Trophoblast cell (in vitro differentiated cells and primary cell): ENCODE measurements around the gene SIX5.
A peak's percentile ranks its signal among the peaks of the same experiment; 100 is the strongest.

Experiments
- DNase-seq, 2 donors: peaks; one replicate each; pipeline ENCODE4 v3.0.0-alpha.2; 2016
- H2AFZ ChIP-seq: 2 replicates; pipeline ENCODE4 v1.6.1; 2013; ENCODE audit warnings: low read length, moderate library complexity, mild to moderate bottlenecking; ENCODE audit not compliant: insufficient read depth, poor library complexity
- H2AK5ac ChIP-seq: 2 replicates; pipeline ENCODE4 v1.6.1; 2013; ENCODE audit warnings: mild to moderate bottlenecking, low read length
- H2BK120ac ChIP-seq: 2 replicates; pipeline ENCODE4 v1.6.1; 2013; ENCODE audit warnings: low read length, mild to moderate bottlenecking, moderate library complexity; ENCODE audit not compliant: insufficient read depth, poor library complexity
- H2BK12ac ChIP-seq: 2 replicates; pipeline ENCODE4 v1.6.1; 2013; ENCODE audit warnings: mild to moderate bottlenecking, low read length, moderate library complexity
- H2BK5ac ChIP-seq: 2 replicates; pipeline ENCODE4 v1.6.1; 2013; ENCODE audit warnings: low read length, low read depth, moderate library complexity, mild to moderate bottlenecking; ENCODE audit not compliant: poor library complexity
- H3K14ac ChIP-seq: 2 replicates; pipeline ENCODE4 v1.6.1; 2013; ENCODE audit warnings: mild to moderate bottlenecking, low read length
- H3K18ac ChIP-seq: 2 replicates; pipeline ENCODE4 v1.6.1; 2013; ENCODE audit warnings: mild to moderate bottlenecking, low read length
- H3K23ac ChIP-seq: 2 replicates; pipeline ENCODE4 v1.6.1; 2013; ENCODE audit warnings: low read length
- H3K27ac ChIP-seq: 2 replicates; pipeline ENCODE4 v1.5.1; 2013; ENCODE audit warnings: low read depth, mild to moderate bottlenecking, inconsistent platforms, low read length, moderate library complexity
- H3K27me3 ChIP-seq: 2 replicates; pipeline ENCODE4 v1.6.1; 2013; ENCODE audit warnings: inconsistent platforms, mild to moderate bottlenecking, low read length, moderate library complexity; ENCODE audit not compliant: insufficient read depth
- H3K36me3 ChIP-seq, 2 experiments: 1 replicate in 1 of 2; 2 replicates in 1 of 2; pipeline ENCODE4 v1.6.1; 2013; ENCODE audit warnings: low read length in 2 of 2, mild to moderate bottlenecking in 2 of 2, moderate library complexity in 1 of 2; ENCODE audit not compliant: insufficient read depth in 2 of 2, control insufficient read depth in 1 of 2
- H3K4ac ChIP-seq: 2 replicates; pipeline ENCODE4 v1.6.1; 2013; ENCODE audit warnings: low read depth, mild to moderate bottlenecking, low read length, moderate library complexity
- H3K4me1 ChIP-seq, 2 experiments: 1 replicate in 1 of 2; 2 replicates in 1 of 2; pipeline ENCODE4 v1.6.1; 2013; ENCODE audit warnings: low read length in 2 of 2, mild to moderate bottlenecking in 2 of 2, moderate library complexity in 1 of 2; ENCODE audit not compliant: insufficient read depth in 2 of 2, control insufficient read depth in 1 of 2
- H3K4me2 ChIP-seq: 2 replicates; pipeline ENCODE4 v1.6.1; 2013; ENCODE audit warnings: inconsistent platforms, mild to moderate bottlenecking, low read length, moderate library complexity
- H3K4me3 ChIP-seq: 2 replicates; pipeline ENCODE4 v1.5.1; 2013; ENCODE audit warnings: mild to moderate bottlenecking, low read depth, low read length, inconsistent platforms
- H3K79me1 ChIP-seq: one replicate; pipeline ENCODE4 v1.6.1; 2013; ENCODE audit warnings: low read length
- H3K79me2 ChIP-seq: 2 replicates; pipeline ENCODE4 v1.6.1; 2013; ENCODE audit warnings: low read length, mild to moderate bottlenecking; ENCODE audit not compliant: control insufficient read depth, insufficient read depth, poor library complexity
- H3K9ac ChIP-seq: 2 replicates; pipeline ENCODE4 v1.6.1; 2013; ENCODE audit warnings: mild to moderate bottlenecking, low read length
- H3K9me3 ChIP-seq: 2 replicates; pipeline ENCODE4 v1.6.1; 2013; ENCODE audit warnings: low read depth, mild to moderate bottlenecking, control low read depth, inconsistent platforms, low read length; ENCODE audit not compliant: insufficient read depth
- H4K12ac ChIP-seq: 2 replicates; pipeline ENCODE4 v1.6.1; 2013; ENCODE audit warnings: low read depth, mild to moderate bottlenecking, low read length, moderate library complexity
- H4K8ac ChIP-seq: 2 replicates; pipeline ENCODE4 v1.6.1; 2013; ENCODE audit warnings: low read depth, mild to moderate bottlenecking, low read length, moderate library complexity
- H4K91ac ChIP-seq: one replicate; pipeline ENCODE4 v1.6.1; 2013; ENCODE audit warnings: low read depth, mild to moderate bottlenecking, low read length, moderate library complexity
- WGBS: extraction: QIAGEN DNeasy Blood & Tissue Kit; methylation state at CpG from one replicate; pipeline ENCODE4 v1.1.7; 2013; ENCODE audit warnings: missing lambda C conversion rate; ENCODE audit not compliant: insufficient read length, insufficient coverage; ENCODE audit errors: extremely low coverage; 5-methylcytosine and 5-hydroxymethylcytosine counted together

The SIX5 gene

DNA sequence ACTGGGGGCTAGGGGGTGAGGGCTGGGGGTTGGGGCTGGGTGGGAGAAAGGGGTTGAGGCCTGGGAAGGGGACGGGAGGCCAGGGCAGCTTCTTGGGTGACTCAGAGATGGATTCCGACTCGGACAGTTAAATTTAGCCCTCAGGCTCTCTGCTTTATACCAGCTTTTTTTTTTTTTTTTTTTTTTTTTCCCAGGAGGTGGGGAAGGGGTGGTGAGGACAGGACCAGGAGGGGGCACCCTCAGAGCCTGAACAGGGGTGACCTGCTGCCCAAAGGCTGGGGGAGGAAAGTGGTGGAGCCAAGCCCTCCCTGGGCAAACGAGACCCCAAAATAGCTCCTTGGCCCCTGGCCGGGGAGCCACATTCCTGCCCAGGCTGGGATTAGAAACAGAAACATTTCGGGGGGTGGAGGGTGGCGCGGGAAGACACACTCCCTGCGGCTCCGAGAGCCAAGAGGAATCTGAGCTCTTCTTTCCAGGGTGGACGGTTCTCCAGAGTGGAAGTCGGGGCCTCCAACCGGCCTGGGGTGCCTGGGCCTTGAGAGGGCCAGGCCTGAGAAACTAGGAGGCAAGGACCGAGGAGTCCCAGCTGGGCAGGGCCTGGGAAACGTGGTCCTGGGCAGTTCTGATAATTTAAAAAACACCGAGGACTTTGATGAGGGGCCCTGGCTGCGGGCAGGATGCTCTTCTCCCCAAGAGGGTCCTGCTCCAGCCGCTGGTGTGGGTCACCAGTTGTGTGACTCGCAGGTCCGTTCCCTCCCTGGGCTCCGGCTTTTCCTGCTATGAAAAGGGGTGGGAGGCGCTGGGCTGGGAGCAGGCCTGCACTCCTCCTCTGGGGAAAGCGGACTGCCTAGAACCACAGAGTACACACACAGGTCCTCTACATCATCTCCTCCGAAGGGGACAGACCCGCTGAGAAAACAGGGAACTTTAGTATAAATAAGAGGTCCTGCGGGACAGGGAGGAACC lies 14.1 kb upstream of the SIX5 start:
- Histone ChIP-seq H3K4ac (no peak overlapping the region), H3K27me3 (no peaks in the 10 kb centered on the region), H3K27ac (peak overlapping the region; percentile 63), H2AK5ac (peak overlapping the region; percentile 25), H3K4me3 (no peak overlapping the region), H3K23ac (no peak overlapping the region), H2AFZ (no peak overlapping the region), H3K18ac (peak overlapping the region; percentile 47), H4K91ac (no peak overlapping the region), H3K79me2 (no peaks in the 10 kb centered on the region), H4K8ac (peak overlapping the region; percentile 51), H4K12ac (peak overlapping the region; percentile 26), H2BK12ac (peak overlapping the region; percentile 10), H2BK5ac (peak overlapping the region; percentile 43), H3K4me2 (peak overlapping the region; percentile 53), H3K36me3 (peaks cover 37 to 39% of the 10 kb centered on the region in 2 experiments), H3K14ac (peak overlapping the region; percentile 34), H3K79me1 (peaks cover 8% of the 10 kb centered on the region), H3K4me1 (peaks cover 27 to 33% of the 10 kb centered on the region in 2 experiments), H3K9me3 (no peaks in the 10 kb centered on the region), H3K9ac (no peak overlapping the region), H2BK120ac (peak overlapping the region; percentile 39)
- WGBS = no CpG with 5 or more reads among the region's 26 CpGs
- peak in 1 of 2 donors; percentile 44 for DNase-seq

DNA sequence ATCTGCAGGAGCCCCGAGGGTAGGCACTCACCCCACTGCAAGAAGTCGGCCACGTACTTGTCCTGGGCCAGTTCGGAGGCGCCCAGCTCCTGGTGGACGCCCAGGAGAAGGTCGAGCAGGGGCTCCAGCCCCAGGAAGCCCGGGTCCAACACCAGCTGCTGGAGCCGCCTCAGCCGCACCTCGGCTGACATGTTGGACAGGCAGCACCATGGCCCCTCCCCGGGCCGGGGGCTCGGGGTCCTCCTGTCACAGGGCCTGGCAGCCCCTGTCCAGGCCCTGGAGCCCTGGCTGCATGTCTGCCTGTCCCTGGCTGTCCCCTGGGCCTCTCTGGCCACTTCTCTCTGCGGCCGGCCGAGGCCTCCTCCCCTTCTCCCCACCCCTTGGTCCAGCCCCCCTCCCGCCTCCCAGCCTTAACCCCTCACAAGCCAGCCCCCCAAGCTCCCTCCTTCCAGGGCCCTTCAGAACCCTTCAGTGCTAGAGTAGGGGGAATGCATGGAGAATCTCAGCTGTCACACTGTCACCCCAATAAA lies 13.2 kb upstream of the SIX5 start, which contains the start of gene DMPK:
Gene DMPK, minus strand, starts transcription at position 329 of the 530 bp plus-strand sequence. Its CDS starts 138 bp downstream, at position 191.
- DNase-seq = no peak
- H3K4me3 ChIP-seq = no peak within 1 kb of the TSS
- peak within 1 kb of the TSS; percentile 10 for H2BK12ac ChIP-seq
- peak within 1 kb of the TSS; percentile 15 for H4K91ac ChIP-seq
- H3K79me2 ChIP-seq = no peaks in the 10 kb centered on the region
- H3K23ac ChIP-seq = no peak within 1 kb of the TSS
- H4K12ac ChIP-seq = peak within 1 kb of the TSS; percentile 26
- peak within 1 kb of the TSS; percentile 25 for H2AK5ac ChIP-seq
- WGBS = no CpG with 5 or more reads among the region's 18 CpGs
- H3K4me1 ChIP-seq = peaks cover 27 to 33% of the 10 kb centered on the region in 2 experiments
- H4K8ac ChIP-seq = peak within 1 kb of the TSS; percentile 51
- peak within 1 kb of the TSS; percentile 47 for H3K18ac ChIP-seq
- H2AFZ ChIP-seq = no peak within 1 kb of the TSS
- H3K4ac ChIP-seq = no peak within 1 kb of the TSS
- H3K9ac ChIP-seq = no peak within 1 kb of the TSS
- H3K36me3 ChIP-seq = peaks cover 40 to 45% of the 10 kb centered on the region in 2 experiments
- no peaks in the 10 kb centered on the region for H3K27me3 ChIP-seq
- peak within 1 kb of the TSS; percentile 43 for H2BK5ac ChIP-seq
- H2BK120ac ChIP-seq = peak within 1 kb of the TSS; percentile 39
- no peaks in the 10 kb centered on the region for H3K9me3 ChIP-seq
- H3K14ac ChIP-seq = peak within 1 kb of the TSS; percentile 34
- peak within 1 kb of the TSS; percentile 63 for H3K27ac ChIP-seq
- H3K4me2 ChIP-seq = peak within 1 kb of the TSS; percentile 53
- H3K79me1 ChIP-seq = peaks cover 8% of the 10 kb centered on the region

DNA sequence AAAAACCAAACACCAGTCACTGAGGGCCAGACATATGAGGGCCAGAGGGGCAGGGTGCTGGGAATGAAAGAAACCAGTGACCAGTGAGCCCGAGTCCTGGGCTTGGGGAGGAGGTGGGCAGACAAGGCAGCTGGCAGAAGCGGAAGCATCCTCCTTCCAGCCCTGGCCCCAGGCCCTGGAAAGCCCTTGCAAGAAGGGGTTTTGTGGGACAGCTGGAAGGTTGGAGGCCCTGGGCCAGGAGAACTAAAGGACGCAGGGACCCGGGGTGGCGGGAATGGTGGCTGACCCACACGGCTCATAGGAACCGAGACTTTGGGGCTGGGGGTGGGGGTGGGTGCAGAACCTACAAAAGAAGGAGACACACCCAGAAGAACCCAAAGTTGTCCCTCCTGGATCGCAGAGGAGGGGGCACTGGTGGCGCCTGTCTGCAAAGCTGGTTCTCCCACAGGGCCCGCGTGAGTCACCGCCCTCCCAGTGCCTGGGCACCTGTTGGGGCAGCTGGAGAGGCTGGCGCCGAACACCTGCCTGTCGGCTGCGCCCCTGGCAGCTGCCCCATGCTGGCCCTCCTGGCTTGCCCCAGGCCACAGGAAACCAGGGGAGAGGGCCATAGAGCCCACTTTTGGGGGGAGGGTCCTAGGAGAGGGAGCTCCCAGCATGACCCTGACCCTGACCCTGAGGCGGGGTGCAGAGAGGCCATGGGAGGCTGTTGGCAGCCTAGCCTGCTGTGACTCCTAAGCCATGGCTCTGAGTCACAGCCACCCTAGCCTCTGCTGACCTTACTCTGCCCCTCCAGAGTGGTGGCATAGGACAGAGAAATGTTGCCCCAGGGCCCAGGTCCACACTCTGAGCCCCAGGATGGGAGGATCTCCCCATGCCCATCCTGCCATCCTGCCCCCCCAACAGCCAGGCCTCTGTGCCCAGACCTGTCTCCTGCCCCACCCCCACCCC lies 12.4 kb upstream of the SIX5 start:
- Histone ChIP-seq H3K36me3 (peaks cover 40 to 44% of the 10 kb centered on the region in 2 experiments), H2AFZ (no peak overlapping the region), H3K23ac (no peak overlapping the region), H3K14ac (no peak overlapping the region), H3K79me2 (no peaks in the 10 kb centered on the region), H2AK5ac (no peak overlapping the region), H3K4me3 (no peak overlapping the region), H3K9ac (no peak overlapping the region), H2BK5ac (no peak overlapping the region), H3K18ac (no peak overlapping the region), H3K27me3 (no peaks in the 10 kb centered on the region), H3K27ac (no peak overlapping the region), H3K79me1 (peaks cover 8% of the 10 kb centered on the region), H4K8ac (no peak overlapping the region), H4K12ac (no peak overlapping the region), H2BK120ac (no peak overlapping the region), H3K4me2 (no peak overlapping the region), H2BK12ac (no peak overlapping the region), H3K4me1 (peaks cover 27 to 33% of the 10 kb centered on the region in 2 experiments), H3K4ac (no peak overlapping the region), H3K9me3 (no peaks in the 10 kb centered on the region), H4K91ac (no peak overlapping the region)
- DNase-seq = peak in 1 of 2 donors; percentile 31
- WGBS = no CpG with 5 or more reads among the region's 17 CpGs
